ENCODE data around the gene CADM4. TPM values are rescaled to one million over a fixed set of nuclear protein-coding genes. Genes with fewer than 3 reads are reported as not detected.

CADM4 gene
- total RNA-seq, 1 experiment from 2014 or later = 17.5 TPM

DNA sequence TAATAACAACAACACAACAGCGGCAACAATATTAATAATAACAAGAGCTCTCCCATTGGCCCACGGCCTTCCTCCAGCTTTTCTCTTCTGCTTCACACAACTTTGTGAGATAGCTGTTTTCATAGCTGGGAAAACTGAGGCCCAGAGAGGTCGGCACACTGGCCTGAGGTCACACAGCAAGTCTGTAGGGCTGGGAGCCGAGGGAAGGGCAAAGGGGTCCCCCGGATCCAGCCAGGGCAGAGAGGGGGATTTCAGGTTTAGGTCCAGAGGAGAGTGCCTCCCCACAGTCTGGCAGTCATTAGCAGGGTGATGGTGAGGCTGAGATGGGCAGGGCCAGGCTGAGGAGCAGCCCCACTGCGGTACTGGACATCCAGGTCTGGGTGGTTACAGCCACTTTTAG is 9.0 kb upstream of the CADM4 start:
- H3K4me1 Mint-ChIP-seq (ENCODE audit: low read depth, unreplicated experiment) = no peaks in the 10 kb centered on the region
- BruUV-seq (replicated peaks) = no TSS peak
- peaks cover 3% of the 10 kb centered on the region for H3K9me3 Mint-ChIP-seq (ENCODE audit: low read depth, unreplicated experiment)
- peaks cover 47% of the 10 kb centered on the region for H3K36me3 Mint-ChIP-seq (ENCODE audit: insufficient read depth, unreplicated experiment)
- H3K4me3 Mint-ChIP-seq (ENCODE audit: low read depth, unreplicated experiment) = no peak overlapping the region
- CTCF ChIA-PET = no interaction called here
- no peaks in the 10 kb centered on the region for H3K27me3 Mint-ChIP-seq (ENCODE audit: unreplicated experiment)
- no peak for TF ChIP-seq CTCF (IDR thresholded peaks at IDR 0.05; ENCODE audit: unreplicated experiment)
- intact Hi-C loops (cut with micrococcal nuclease; ENCODE audit: unreplicated experiment) = no loop called here
- no peak for DNase-seq
- H3K27ac Mint-ChIP-seq (ENCODE audit: unreplicated experiment) = no peak overlapping the region

GRCh38 chr19:43644181-43644580 is 4.5 kb upstream of the CADM4 start:
- Mint-ChIP-seq H3K4me3 (ENCODE audit: low read depth, unreplicated experiment) (no peak overlapping the region), H3K4me1 (ENCODE audit: low read depth, unreplicated experiment) (peaks cover 16% of the 10 kb centered on the region), H3K36me3 (ENCODE audit: insufficient read depth, unreplicated experiment) (peaks cover 36% of the 10 kb centered on the region), H3K9me3 (ENCODE audit: low read depth, unreplicated experiment) (peaks cover 3% of the 10 kb centered on the region), H3K27ac (ENCODE audit: unreplicated experiment) (peak overlapping the region; percentile 1), H3K27me3 (ENCODE audit: unreplicated experiment) (peaks cover 26% of the 10 kb centered on the region)
- BruUV-seq (replicated peaks) = no TSS peak
- intact Hi-C loops (cut with micrococcal nuclease; ENCODE audit: unreplicated experiment) = no loop called here
- no peak for DNase-seq
- CTCF ChIA-PET = no interaction called here
- no peak for TF ChIP-seq CTCF (IDR thresholded peaks at IDR 0.05; ENCODE audit: unreplicated experiment)

GRCh38 chr19:43643326-43643725 is 3.7 kb upstream of the CADM4 start:
- BruUV-seq (replicated peaks) = no TSS peak

DNA sequence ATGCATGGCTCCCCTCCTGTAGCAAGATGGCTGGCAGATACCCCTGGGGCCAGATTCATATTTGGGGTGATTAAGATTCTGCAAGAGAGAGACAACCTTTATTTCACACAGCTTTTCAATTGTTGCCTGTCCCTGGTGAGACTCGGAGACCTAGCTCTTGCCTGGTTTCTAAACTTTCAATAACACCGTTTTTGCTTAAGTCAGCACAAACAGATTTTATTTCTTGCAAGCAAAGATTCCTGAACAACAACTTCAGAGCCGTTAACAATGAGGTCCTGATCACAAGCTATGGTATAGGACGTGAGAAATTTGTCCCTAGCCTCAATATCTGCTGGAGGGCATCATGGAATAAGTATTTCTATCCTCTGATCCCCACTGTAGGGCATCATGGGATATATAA is 2.9 kb upstream of the CADM4 start:
- TF ChIP-seq CTCF (IDR thresholded peaks at IDR 0.05; ENCODE audit: unreplicated experiment) = no peak
- H3K4me3 Mint-ChIP-seq (ENCODE audit: low read depth, unreplicated experiment) = no peak overlapping the region
- no TSS peak for BruUV-seq (replicated peaks)
- H3K27ac Mint-ChIP-seq (ENCODE audit: unreplicated experiment) = no peak overlapping the region
- H3K9me3 Mint-ChIP-seq (ENCODE audit: low read depth, unreplicated experiment) = peaks cover 3% of the 10 kb centered on the region
- CTCF ChIA-PET = no interaction called here
- intact Hi-C loops (cut with micrococcal nuclease; ENCODE audit: unreplicated experiment) = no loop called here
- peaks cover 25% of the 10 kb centered on the region for H3K4me1 Mint-ChIP-seq (ENCODE audit: low read depth, unreplicated experiment)
- peaks cover 36% of the 10 kb centered on the region for H3K36me3 Mint-ChIP-seq (ENCODE audit: insufficient read depth, unreplicated experiment)
- H3K27me3 Mint-ChIP-seq (ENCODE audit: unreplicated experiment) = peaks cover 42% of the 10 kb centered on the region
- no peak for DNase-seq

More at GRCh38 chr19:43643326-43643725, 3.7 kb upstream of the CADM4 start:
- Mint-ChIP-seq H3K9me3 (ENCODE audit: low read depth, unreplicated experiment) (peaks cover 3% of the 10 kb centered on the region), H3K4me3 (ENCODE audit: low read depth, unreplicated experiment) (no peak overlapping the region), H3K27ac (ENCODE audit: unreplicated experiment) (no peak overlapping the region), H3K4me1 (ENCODE audit: low read depth, unreplicated experiment) (peaks cover 25% of the 10 kb centered on the region), H3K27me3 (ENCODE audit: unreplicated experiment) (peaks cover 34% of the 10 kb centered on the region), H3K36me3 (ENCODE audit: insufficient read depth, unreplicated experiment) (peaks cover 44% of the 10 kb centered on the region)
- DNase-seq = no peak
- intact Hi-C loops (cut with micrococcal nuclease; ENCODE audit: unreplicated experiment) = no loop called here
- TF ChIP-seq CTCF (IDR thresholded peaks at IDR 0.05; ENCODE audit: unreplicated experiment) = no peak
- CTCF ChIA-PET = no interaction called here

Measured in Calu3 (cell line).